Heart left ventricle (tissue), 16 donors: ENCODE results near the gene GOLGA3. TPM values are rescaled to one million over a fixed set of nuclear protein-coding genes. Genes with fewer than 3 reads are reported as not detected.

ENCODE experiments used
- ATAC-seq, 4 donors: fragments of 200-7000 bp; cut with Tn5 transposase; one replicate each; pipeline ENCODE4 v1.9.1; 2020 to 2022; ENCODE audit warnings: moderate library complexity in 4 of 4, mild to moderate bottlenecking in 3 of 4, moderate number of reproducible peaks in 1 of 4
- DNase-seq, 5 donors: peaks; one replicate each; pipeline ENCODE4 v3.0.0-alpha.2; 2020
- H3K27ac ChIP-seq, 12 donors: fragments of 200-600 bp; sonication (generic) in 4 of 12; one replicate each; pipeline versions ENCODE4 v1.5.0 to v1.8.0; 2016 to 2022; ENCODE audit warnings: mild to moderate bottlenecking in 2 of 12
- H3K27me3 ChIP-seq, 9 donors: fragments of 200-600 bp; sonication (generic) in 2 of 9; one replicate each; pipeline versions ENCODE4 v1.5.1 to v1.8.0; 2016 to 2022; ENCODE audit warnings: mild to moderate bottlenecking in 3 of 9
- H3K36me3 ChIP-seq, 9 donors: fragments of 200-600 bp; sonication (generic) in 2 of 9; one replicate each; pipeline versions ENCODE4 v1.5.0 to v1.8.0; 2018 to 2022; ENCODE audit warnings: mild to moderate bottlenecking in 2 of 9
- H3K4me1 ChIP-seq, 12 donors: fragments of 200-600 bp; sonication (generic) in 4 of 12; one replicate each; pipeline versions ENCODE4 v1.5.0 to v1.8.0; 2016 to 2022; ENCODE audit warnings: mild to moderate bottlenecking in 3 of 12
- H3K4me3 ChIP-seq, 12 donors: fragments of 200-600 bp; sonication (generic) in 4 of 12; one replicate each; pipeline versions ENCODE4 v1.5.0 to v1.8.0; 2017 to 2022; ENCODE audit warnings: mild to moderate bottlenecking in 9 of 12, moderate library complexity in 4 of 12
- H3K9me3 ChIP-seq, 12 donors: fragments of 200-600 bp; sonication (generic) in 4 of 12; one replicate each; pipeline versions ENCODE4 v1.5.0 to v1.8.0; 2016 to 2022; ENCODE audit warnings: mild to moderate bottlenecking in 1 of 12
- POLR2A ChIP-seq, 2 donors: fragments of 450-650 bp; IDR thresholded peaks; one replicate each; pipeline ENCODE4 v1.6.1; 2017; ENCODE audit warnings: antibody characterized with exemption in 2 of 2, mild to moderate bottlenecking in 2 of 2, moderate library complexity in 2 of 2
- WGBS, 4 donors: extraction: QIAGEN DNeasy Blood & Tissue Kit in 2 of 4; methylation state at CpG; one replicate each; pipeline versions ENCODE4 v1.1.5 to v1.1.7; 2013 to 2018; 5-methylcytosine and 5-hydroxymethylcytosine counted together
- intact Hi-C, 10 donors: fragments of 100-400 bp; cut with DNase I; formaldehyde crosslinking; loops; one replicate each; pipeline versions ENCODE4 v1.11.1 to v1.14.2; 2022
- polyA plus RNA-seq, 2 donors: library from polyadenylated mRNA; stranded (reverse); fragments of 200-250 nt; gene quantifications; one replicate each; pipeline ENCODE4 v1.2.3, GENCODE V29; 2013
- total RNA-seq, 9 donors: library from RNA; depleted of rRNA in 2 of 9; stranded (reverse); fragments of >200 nt in 2 of 9; fragmentation: NEBNext Ultra II Directional in 3 of 9; extraction: Animal tissue kit (Norgen Biotek cat#: 25700) in 3 of 9; gene quantifications; one replicate each; pipeline versions ENCODE4 v1.1.0 to v1.2.4, GENCODE V29; 2016 to 2023
- TF ChIP-seq, protein P1 (sequence below), 12 donors: fragments of 200-600 bp; sonication (generic) in 4 of 12; IDR thresholded peaks; one replicate each; pipeline versions ENCODE4 v1.5.0 to v1.8.0; 2018 to 2022; ENCODE audit warnings: antibody characterized with exemption in 12 of 12, mild to moderate bottlenecking in 5 of 12
- donor health status: ischemic (EF 13 %, LVEDD 7.1; RV severe dilation, severe dysfunction).
- donor health status: healthy with polysubstance abuse.
- donor health status: DM: no; HTN: yes; CAD: no.
- donor health status: DM: no; HTN: no; CAD: no.
- donor health status: ischemic (EF 25% LVEDD 6.9; RV normal size, moderate dysfunction).
- donor health status: ischemic (EF 25% LVEDD 5.7; RV mildly dilated, moderate dysfunction).
- donor health status: healthy.
- donor health status: DM: yes; HTN: yes; CAD: no.
- donor health status: ischemic (EF 35%, LVEDD 5.7; RV mildly dilated, moderate dysfunction).
- donor health status: nonischemic (EF 11% LVEDD 7.7; RV severe dilation, severe dysfunction).
- donor health status: DM: yes; HTN: yes; CAD: no.
- donor health status: PGD.
- donor health status: ischemic (EF 29% LVEDD 5.4; RV normal size, mild dysfunction).
- donor health status: nonischemic (EF 23%, LVEDD 6.1; RV moderate dilation, normal function).

The GOLGA3 gene
- total and polyA plus RNA-seq, 11 donors = 12.0 to 46.2 (median 34.3) TPM

- ATAC-seq (peak; percentile 52 to 73 (median 68)), DNase-seq (no peak)
- Histone ChIP-seq H3K4me3 (no peak overlapping the region), H3K27ac (peak overlapping the region; percentile 35 to 85 (median 68)), H3K9me3 (no peaks in the 10 kb centered on the region), H3K4me1 (peaks cover 0 to 31% (median 4%) of the 10 kb centered on the region in 12 donors), H3K27me3 (no peaks in the 10 kb centered on the region), H3K36me3 (peaks cover 0 to 99% (median 97%) of the 10 kb centered on the region in 9 donors)
- TF ChIP-seq, protein P1, sequence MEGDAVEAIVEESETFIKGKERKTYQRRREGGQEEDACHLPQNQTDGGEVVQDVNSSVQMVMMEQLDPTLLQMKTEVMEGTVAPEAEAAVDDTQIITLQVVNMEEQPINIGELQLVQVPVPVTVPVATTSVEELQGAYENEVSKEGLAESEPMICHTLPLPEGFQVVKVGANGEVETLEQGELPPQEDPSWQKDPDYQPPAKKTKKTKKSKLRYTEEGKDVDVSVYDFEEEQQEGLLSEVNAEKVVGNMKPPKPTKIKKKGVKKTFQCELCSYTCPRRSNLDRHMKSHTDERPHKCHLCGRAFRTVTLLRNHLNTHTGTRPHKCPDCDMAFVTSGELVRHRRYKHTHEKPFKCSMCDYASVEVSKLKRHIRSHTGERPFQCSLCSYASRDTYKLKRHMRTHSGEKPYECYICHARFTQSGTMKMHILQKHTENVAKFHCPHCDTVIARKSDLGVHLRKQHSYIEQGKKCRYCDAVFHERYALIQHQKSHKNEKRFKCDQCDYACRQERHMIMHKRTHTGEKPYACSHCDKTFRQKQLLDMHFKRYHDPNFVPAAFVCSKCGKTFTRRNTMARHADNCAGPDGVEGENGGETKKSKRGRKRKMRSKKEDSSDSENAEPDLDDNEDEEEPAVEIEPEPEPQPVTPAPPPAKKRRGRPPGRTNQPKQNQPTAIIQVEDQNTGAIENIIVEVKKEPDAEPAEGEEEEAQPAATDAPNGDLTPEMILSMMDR (IDR thresholded peaks at IDR 0.05) = no peak
- no peak for TF ChIP-seq POLR2A (IDR thresholded peaks at IDR 0.05)
- WGBS, 4 donors = 42 to 59% (median 53%) methylated on average over 6 of the region's 6 CpGs
- intact Hi-C loops = no loop called here
Measured at GRCh38 chr12:132740313-132740646, 88.4 kb downstream of the GOLGA3 start.

DNA sequence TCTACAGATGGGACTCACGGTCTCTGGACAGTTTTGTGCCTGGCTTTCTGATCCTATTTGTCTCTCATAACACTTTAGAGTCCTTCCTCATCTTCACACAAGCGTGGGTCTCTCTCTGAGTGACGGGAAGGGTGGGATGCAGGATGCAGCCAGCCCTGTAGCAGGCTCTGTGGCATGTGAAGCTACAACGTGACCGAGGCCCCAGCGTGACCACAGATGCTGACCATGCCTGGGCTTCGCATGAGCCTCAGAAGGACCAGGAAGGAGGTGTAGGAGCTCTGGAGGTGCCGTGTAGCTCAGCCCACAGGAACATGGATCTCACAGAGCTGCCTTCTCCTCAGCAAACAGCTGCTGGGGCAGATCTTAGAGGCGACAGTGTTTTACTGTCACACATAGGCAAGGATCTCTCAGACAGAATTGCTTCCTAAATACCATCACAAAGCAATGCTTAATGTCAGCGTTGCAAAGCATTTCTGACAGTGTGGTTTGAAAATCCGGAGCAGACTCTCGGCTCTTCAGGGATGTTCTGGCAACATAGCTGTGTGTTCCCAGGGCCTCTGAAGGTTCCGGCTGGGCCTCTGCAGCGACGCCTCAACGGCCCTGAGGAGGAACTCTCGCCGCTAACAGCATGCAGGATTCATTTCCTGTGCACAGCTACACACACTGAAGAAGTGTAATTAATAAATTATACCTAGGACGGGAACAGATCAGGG is 88.9 kb downstream of the GOLGA3 start:
- 47 to 72% (median 59%) methylated on average over 16 to 19 of the region's 19 CpGs for WGBS, 4 donors
- peak; percentile 16 to 57 (median 45) for ATAC-seq

GRCh38 chr12:132736913-132737312 is 91.8 kb downstream of the GOLGA3 start:
- intact Hi-C loops = no loop called here
- no peak overlapping the region for H3K4me3 ChIP-seq
- ATAC-seq (no peak), DNase-seq (peak in 1 of 5 donors; percentile 43)
- H3K27me3 ChIP-seq = no peaks in the 10 kb centered on the region
- TF ChIP-seq POLR2A (IDR thresholded peaks at IDR 0.05) = no peak
- TF ChIP-seq, protein P1 (IDR thresholded peaks at IDR 0.05) = no peak
- 88 to 95% (median 92%) methylated on average over 14 to 15 of the region's 15 CpGs for WGBS, 4 donors
- no peak overlapping the region for H3K27ac ChIP-seq
- H3K4me1 ChIP-seq = peaks cover 0 to 31% (median 4%) of the 10 kb centered on the region in 12 donors
- H3K9me3 ChIP-seq = no peaks in the 10 kb centered on the region
- H3K36me3 ChIP-seq = peaks cover 0 to 96% (median 89%) of the 10 kb centered on the region in 9 donors

More for the DNA sequence above, 88.9 kb downstream of the GOLGA3 start:
- Histone ChIP-seq H3K27me3 (no peaks in the 10 kb centered on the region), H3K27ac (peak overlapping the region; percentile 35 to 85 (median 68)), H3K36me3 (peaks cover 0 to 99% (median 97%) of the 10 kb centered on the region in 9 donors), H3K4me1 (peaks cover 0 to 31% (median 4%) of the 10 kb centered on the region in 12 donors), H3K9me3 (no peaks in the 10 kb centered on the region), H3K4me3 (no peak overlapping the region)
- TF ChIP-seq POLR2A (IDR thresholded peaks at IDR 0.05) = no peak
- TF ChIP-seq, protein P1 (IDR thresholded peaks at IDR 0.05) = no peak
- intact Hi-C loops = no loop called here
- DNase-seq = no peak

- WGBS, 4 donors = 91 to 93% (median 93%) methylated on average over 12 of the region's 12 CpGs
- no peak for ATAC-seq
- Histone ChIP-seq H3K4me3 (no peak overlapping the region), H3K36me3 (peaks cover 0 to 96% (median 89%) of the 10 kb centered on the region in 9 donors), H3K27ac (no peak overlapping the region), H3K4me1 (peaks cover 0 to 27% (median 4%) of the 10 kb centered on the region in 12 donors), H3K27me3 (no peaks in the 10 kb centered on the region), H3K9me3 (no peaks in the 10 kb centered on the region)
- TF ChIP-seq POLR2A (IDR thresholded peaks at IDR 0.05) = no peak
- TF ChIP-seq, protein P1 (IDR thresholded peaks at IDR 0.05) = no peak
- intact Hi-C loops = no loop called here
- DNase-seq = peak in 1 of 5 donors; percentile 32
Measured at GRCh38 chr12:132736378-132736777, 92.3 kb downstream of the GOLGA3 start.
